HepG2 (cell line): Measurements from ENCODE around the gene BABAM2. TPM values are rescaled to one million over a fixed set of nuclear protein-coding genes. Genes with fewer than 3 reads are reported as not detected.

ENCODE experiments used
- CBX2 ChIP-seq, 2 experiments: fragments of 200-600 bp in 1 of 2; sonication (generic); formaldehyde crosslinking in 1 of 2; IDR thresholded peaks; 2 replicates each; pipeline versions ENCODE4 v1.7.0 to v1.8.1; 2018 to 2022; ENCODE audit warnings: low read depth in 2 of 2, low read length in 1 of 2, mild to moderate bottlenecking in 1 of 2, missing genetic modification reagents in 1 of 2
- polyA plus RNA-seq, 8 experiments: library from polyadenylated mRNA; depleted of rRNA in 3 of 8; stranded (reverse) in 7 of 8; unstranded in 1 of 8; fragments of >200 nt; fragmentation: Illumina TruSeq in 4 of 8; extraction: Trizol in 4 of 8; gene quantifications; 2 replicates each; pipeline versions ENCODE4 v1.2.1 to v1.2.3, GENCODE V29; 2011 to 2016; ENCODE audit warnings: low read depth in 4 of 8, missing spikeins in 1 of 8, mixed read lengths in 1 of 8; ENCODE audit not compliant: insufficient read depth in 1 of 8
- total RNA-seq, 5 experiments: library from RNA; depleted of rRNA; stranded (reverse); fragments of >200 nt; fragmentation: Illumina TruSeq; extraction: Trizol; gene quantifications; 2 replicates each; pipeline ENCODE4 v1.2.3, GENCODE V29; 2016; ENCODE audit warnings: low read depth in 1 of 5
- TF ChIP-seq, protein P1 (sequence below): sonication (generic); formaldehyde crosslinking; IDR thresholded peaks from one replicate; pipeline ENCODE4 v1.5.1; 2020; ENCODE audit warnings: mild to moderate bottlenecking, missing genetic modification reagents; ENCODE audit errors: not compliant biosample characterization
- TF ChIP-seq, protein P2 (sequence below): sonication (generic); formaldehyde crosslinking; IDR thresholded peaks from 2 replicates; pipeline ENCODE4 v1.4.0; 2020; ENCODE audit warnings: mild to moderate bottlenecking, low read depth, missing genetic modification reagents

BABAM2 gene
- total and polyA plus RNA-seq, 2 of the 13 experiments (the other 11 are each of a cell fraction or from before 2014, with no cell fraction given) = 24.9 to 28.0 TPM

DNA sequence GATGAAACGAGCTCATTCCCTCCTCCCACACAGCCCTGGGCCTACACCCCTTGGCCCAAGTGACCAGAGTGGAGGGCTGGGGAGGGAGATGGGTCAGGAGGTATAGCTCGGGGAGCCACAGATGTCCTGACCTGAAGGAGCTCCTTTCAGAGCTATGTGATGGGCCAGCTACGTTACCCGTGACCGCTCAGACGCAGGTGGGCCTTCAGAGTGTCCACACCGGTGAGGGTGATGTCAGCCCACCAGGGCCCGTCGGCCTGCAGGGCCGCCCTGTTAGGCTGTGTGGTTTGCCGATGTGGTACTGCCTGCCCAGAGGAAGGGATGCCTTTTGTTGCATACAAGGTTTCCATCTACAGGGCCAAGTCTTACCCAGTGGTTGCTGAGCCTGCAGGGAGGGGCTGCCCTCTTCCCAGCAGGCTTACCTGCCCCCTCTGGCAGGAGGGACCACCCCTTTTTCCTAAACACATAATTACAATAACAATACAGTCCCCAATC, 460.3 kb downstream of the BABAM2 start (continued):
- TF ChIP-seq, protein P1, sequence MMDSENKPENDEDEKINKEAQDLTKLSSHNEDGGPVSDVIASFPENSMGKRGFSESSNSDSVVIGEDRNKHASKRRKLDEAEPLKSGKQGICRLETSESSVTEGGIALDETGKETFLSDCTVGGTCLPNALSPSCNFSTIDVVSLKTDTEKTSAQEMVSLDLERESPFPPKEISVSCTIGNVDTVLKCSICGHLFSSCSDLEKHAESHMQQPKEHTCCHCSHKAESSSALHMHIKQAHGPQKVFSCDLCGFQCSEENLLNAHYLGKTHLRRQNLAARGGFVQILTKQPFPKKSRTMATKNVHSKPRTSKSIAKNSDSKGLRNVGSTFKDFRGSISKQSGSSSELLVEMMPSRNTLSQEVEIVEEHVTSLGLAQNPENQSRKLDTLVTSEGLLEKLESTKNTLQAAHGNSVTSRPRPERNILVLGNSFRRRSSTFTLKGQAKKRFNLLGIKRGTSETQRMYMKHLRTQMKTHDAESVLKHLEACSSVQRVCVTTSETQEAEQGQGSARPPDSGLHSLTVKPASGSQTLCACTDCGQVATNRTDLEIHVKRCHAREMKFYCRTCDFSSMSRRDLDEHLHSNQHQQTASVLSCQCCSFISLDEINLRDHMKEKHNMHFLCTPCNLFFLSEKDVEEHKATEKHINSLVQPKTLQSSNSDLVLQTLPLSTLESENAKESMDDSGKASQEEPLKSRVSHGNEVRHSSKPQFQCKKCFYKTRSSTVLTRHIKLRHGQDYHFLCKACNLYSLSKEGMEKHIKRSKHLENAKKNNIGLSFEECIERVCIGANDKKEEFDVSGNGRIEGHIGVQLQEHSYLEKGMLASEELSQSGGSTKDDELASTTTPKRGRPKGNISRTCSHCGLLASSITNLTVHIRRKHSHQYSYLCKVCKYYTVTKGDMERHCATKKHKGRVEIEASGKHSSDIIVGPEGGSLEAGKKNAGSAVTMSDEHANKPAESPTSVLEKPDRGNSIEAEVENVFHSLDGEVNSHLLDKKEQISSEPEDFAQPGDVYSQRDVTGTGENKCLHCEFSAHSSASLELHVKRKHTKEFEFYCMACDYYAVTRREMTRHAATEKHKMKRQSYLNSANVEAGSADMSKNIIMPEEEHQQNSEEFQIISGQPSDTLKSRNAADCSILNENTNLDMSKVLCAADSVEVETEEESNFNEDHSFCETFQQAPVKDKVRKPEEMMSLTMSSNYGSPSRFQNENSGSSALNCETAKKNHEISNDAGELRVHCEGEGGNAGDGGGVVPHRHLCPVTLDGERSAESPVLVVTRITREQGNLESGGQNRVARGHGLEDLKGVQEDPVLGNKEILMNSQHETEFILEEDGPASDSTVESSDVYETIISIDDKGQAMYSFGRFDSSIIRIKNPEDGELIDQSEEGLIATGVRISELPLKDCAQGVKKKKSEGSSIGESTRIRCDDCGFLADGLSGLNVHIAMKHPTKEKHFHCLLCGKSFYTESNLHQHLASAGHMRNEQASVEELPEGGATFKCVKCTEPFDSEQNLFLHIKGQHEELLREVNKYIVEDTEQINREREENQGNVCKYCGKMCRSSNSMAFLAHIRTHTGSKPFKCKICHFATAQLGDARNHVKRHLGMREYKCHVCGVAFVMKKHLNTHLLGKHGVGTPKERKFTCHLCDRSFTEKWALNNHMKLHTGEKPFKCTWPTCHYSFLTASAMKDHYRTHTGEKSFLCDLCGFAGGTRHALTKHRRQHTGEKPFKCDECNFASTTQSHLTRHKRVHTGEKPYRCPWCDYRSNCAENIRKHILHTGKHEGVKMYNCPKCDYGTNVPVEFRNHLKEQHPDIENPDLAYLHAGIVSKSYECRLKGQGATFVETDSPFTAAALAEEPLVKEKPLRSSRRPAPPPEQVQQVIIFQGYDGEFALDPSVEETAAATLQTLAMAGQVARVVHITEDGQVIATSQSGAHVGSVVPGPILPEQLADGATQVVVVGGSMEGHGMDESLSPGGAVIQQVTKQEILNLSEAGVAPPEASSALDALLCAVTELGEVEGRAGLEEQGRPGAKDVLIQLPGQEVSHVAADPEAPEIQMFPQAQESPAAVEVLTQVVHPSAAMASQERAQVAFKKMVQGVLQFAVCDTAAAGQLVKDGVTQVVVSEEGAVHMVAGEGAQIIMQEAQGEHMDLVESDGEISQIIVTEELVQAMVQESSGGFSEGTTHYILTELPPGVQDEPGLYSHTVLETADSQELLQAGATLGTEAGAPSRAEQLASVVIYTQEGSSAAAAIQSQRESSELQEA (CRISPR knock-in tag) = no peak
- TF ChIP-seq, protein P2, sequence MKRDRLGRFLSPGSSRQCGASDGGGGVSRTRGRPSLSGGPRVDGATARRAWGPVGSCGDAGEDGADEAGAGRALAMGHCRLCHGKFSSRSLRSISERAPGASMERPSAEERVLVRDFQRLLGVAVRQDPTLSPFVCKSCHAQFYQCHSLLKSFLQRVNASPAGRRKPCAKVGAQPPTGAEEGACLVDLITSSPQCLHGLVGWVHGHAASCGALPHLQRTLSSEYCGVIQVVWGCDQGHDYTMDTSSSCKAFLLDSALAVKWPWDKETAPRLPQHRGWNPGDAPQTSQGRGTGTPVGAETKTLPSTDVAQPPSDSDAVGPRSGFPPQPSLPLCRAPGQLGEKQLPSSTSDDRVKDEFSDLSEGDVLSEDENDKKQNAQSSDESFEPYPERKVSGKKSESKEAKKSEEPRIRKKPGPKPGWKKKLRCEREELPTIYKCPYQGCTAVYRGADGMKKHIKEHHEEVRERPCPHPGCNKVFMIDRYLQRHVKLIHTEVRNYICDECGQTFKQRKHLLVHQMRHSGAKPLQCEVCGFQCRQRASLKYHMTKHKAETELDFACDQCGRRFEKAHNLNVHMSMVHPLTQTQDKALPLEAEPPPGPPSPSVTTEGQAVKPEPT (CRISPR knock-in tag) = no peak
- TF ChIP-seq CBX2 (IDR thresholded peaks at IDR 0.05; ENCODE audit: low read depth, low read length) (no peak), CBX2 (CRISPR knock-in tag; IDR thresholded peaks at IDR 0.05; ENCODE audit: low read depth) (no peak)
- TF ChIP-seq, all 625 proteins: peak for 0
